ENCODE data around the gene CKAP4.

CKAP4 gene

GRCh38 chr12:106274575-106275121, 26.8 kb upstream of the CKAP4 start:
- DNase-seq (ENCODE audit: low read depth in 2 of 2): no peak

DNA sequence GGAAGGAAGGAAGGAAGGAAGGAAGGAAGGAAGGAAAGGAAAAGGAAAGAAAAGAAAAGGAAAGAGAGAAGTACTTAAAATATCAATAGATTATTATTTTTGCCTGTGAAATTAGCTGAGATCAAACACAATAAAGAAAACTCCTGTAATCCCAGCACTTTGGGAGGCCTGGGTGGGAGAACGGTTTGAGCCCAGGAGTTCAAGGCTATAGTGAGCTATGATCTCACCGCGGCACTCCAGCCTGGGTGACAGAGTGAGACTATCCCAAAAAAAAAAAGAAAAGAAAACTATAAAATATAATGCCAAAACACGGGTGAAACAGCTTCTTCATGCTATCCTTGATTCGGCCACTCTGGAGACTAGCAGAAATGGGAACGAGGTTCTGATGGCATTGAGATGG, 26.2 kb upstream of the CKAP4 start:
- DNase-seq (ENCODE audit: low read depth in 2 of 2): no peak

DNA sequence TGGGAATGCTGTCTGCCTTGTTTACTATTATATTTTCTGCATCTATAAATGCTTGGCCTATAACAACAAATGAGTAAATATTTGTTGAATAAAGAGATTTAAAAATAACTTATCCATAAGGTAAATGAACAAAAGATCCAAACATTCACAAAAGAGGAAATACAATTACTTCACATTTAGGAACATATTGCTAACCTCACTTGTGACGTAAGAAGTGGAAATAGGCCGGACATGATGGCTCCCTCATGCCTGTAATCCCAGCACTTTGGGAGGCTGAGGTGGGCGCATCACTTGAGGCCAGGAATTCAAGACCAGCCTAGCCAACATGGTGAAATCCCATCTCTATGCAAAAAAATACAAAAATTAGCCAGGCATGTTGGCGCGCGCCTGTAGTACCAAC, 25.7 kb upstream of the CKAP4 start:
- no peak for DNase-seq (ENCODE audit: low read depth in 2 of 2)

DNA sequence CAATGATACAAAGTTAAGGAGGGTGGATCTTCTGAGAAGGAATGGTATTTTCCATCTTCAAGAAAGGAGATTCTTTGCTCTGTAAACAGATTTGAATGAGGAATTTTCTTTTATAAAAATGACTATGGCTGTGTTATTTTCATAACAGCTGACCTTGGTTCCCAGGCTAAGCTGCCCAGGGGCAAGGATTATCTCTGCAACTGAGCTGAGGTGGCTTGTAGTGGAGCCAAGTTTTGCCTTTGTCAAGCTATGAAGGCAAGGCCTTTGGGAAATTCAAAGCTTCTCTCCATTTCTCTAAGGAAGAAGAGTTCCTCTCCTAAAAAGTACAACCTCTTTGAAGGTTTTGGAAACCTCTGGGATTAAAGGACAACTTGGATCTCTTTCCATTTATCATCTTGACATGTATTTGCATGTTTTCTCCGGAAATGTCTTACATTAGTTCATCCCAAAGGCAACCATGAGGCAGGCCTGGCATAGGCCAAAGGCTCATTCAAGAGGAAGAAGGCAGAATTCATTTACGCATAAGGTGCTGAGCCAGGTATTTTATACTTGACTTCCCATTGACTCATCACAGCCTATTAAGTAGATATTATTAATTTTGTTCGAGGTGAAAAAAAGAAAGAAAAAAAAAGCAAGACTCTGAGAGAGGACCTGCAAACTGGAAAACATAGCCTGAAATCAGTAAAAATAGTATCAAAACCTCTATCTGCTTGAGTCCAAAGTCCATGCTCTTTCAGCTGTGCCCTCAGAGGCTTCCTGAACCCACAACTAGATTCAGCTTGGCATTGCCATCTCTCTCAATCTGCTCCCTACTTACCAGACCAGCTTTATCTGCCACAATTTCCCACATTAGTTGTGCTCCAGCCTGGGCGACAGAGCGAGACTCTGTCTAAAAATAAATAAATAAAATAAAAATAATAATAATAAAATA, 24.0 kb upstream of the CKAP4 start:
- DNase-seq (ENCODE audit: low read depth in 2 of 2): no peak

DNA sequence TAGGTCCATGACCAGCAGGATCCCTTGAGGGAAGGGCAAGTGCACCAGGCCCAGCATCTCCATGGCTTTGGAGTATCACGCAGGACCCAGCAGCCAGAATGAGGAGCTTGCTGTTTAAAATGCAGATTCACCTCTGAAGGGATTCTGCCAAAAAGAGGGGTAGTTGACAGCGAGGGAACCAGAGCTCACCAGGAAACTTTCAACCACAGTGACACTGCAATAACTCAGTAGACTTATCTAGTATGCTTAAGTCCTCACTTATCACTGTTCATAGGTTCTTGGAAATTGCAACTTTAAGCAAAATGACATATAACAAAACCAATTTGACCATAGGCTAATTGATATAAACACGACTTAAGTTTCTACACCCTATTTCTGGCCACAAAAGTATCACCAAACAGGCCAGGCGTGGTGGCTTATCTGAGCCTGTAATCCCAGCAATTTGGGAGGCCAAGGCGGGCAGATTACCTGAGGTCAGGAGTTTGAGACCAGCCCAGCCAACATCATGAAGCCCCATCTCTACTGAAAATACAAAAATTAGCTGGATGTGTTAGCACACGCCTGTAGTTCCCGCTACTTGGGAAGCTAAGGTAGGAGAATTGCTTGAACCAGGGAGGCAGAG, 21.4 kb upstream of the CKAP4 start:
- no peak for DNase-seq (ENCODE audit: low read depth in 2 of 2)

GRCh38 chr12:106267535-106267934, 19.7 kb upstream of the CKAP4 start:
- no peak for DNase-seq (ENCODE audit: low read depth in 2 of 2)

DNA sequence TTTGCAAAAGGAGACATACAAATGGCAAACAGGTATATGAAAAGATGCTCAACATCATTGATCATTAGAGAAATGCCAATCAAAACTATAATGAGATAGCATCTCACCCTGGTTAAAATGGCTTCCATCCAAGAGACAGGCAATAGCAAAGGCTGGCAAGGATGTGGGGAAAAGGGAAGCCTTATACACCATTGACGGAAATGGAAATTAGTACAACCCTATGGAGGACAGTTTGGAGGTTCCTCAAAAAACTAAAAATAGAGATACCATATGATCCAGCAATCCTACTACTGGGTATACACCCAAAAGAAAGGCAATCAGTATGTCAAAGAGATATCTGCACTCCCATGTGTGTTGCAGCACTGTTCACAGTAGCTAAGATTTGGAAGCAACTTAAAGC, 17.3 kb upstream of the CKAP4 start:
- DNase-seq (ENCODE audit: low read depth in 2 of 2): no peak

- no peak for DNase-seq (ENCODE audit: low read depth in 2 of 2)
These were observed 11.1 kb upstream of the CKAP4 start for GRCh38 chr12:106258935-106259334.

- DNase-seq (ENCODE audit: low read depth in 2 of 2): no peak
These were observed 10.4 kb upstream of the CKAP4 start for GRCh38 chr12:106258226-106258625.

- no peak for DNase-seq (ENCODE audit: low read depth in 2 of 2)
These were observed 8.7 kb upstream of the CKAP4 start for GRCh38 chr12:106256524-106256923.

- no peak for DNase-seq (ENCODE audit: low read depth in 2 of 2)
These were observed 8.1 kb upstream of the CKAP4 start for GRCh38 chr12:106255952-106256351.

GRCh38 chr12:106255493-106255892, 7.7 kb upstream of the CKAP4 start:
- DNase-seq (ENCODE audit: low read depth in 2 of 2): no peak

DNA sequence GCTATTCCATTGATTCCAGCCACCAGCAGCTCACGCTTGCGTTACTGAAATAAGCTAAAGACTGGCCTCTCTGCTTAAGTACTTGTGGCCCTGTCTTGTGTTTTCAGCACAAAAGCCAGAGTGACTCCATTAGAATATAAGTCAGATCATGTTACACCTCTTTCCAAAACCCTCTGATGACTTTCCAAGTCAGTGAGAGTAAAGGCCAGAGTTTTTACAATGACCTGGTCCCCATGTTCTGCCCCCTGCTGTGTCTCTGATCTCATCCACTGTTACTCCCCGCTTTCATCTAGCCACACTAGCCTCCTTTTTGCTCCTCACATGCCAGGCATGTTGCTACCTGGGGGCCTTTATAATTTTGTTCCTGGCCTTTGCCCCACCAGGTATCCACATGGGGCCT, 6.9 kb upstream of the CKAP4 start:
- no peak for DNase-seq (ENCODE audit: low read depth in 2 of 2)

DNA sequence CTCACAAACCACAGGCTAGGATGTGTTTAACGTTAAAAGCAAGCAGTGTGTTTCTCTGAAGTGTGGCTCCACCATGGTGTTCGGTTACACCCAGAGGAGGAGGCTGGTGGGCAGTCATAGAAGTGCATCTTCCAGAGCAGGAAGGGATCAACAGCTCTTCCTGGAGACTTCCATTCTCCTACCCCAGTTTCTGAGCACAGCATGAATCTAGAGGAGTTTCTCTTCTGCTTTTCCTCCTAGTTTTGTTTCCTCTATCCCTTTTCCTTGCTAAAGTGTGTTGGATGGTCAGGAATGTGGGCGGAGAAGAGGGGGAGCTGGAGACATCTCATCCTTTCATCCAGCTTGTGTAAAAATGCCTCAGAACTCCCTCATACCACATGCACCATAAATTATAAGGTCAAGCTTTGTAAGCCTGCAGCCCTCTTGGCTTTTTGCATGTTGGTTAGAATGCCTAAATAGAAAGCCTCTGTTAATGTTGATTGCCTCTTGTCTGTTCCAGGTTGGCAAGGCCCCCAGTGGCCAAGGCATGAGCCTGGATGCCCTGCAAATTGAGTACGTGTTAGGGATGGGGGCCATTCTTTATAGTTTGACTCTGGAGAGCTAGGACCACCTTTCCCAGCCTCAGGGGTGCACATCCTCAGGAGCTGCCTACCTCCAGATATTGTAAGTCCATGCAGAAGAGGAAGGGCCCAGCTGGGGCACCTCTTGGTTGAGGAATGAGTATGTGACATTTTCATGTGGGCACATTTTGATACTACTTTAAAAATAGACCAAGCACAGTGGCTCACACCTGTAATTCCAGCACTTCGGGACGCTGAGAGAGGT, 4.0 kb upstream of the CKAP4 start:
- DNase-seq (ENCODE audit: low read depth in 2 of 2): no peak

DNA sequence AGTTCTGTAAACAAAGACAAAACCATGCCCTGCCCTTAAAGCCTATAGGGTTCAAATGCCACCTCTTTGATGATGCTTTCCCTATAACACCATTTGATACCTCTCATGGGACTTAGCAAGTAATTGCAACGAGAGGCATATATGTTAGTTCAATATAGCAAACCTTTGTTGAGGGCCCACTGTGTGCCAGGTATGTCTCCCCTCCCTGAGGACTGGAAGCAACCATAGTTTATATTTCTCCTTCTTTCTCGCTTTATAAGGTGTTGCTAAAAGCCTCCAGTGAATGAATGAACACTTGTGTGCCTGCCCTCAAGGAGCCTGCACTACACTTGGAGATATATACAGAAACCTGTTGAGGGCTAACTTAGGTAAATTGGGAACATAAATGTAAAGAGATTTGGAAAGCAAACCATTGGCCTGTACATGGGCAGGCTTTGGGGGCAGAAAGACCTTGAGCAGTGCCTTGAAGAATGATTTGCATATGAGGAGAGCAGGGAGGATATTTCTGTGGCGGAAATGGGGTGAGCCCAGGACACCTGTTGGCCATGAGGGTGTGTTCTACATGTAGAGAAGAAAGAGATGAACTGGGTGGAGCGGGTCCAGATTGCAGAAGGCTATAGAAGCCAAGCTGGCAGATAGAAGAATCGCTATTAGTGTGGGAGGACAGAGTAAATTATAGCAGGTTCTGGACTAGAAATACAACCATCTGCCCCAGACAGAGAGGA, 1.8 kb upstream of the CKAP4 start:
- no peak for DNase-seq (ENCODE audit: low read depth in 2 of 2)

DNA sequence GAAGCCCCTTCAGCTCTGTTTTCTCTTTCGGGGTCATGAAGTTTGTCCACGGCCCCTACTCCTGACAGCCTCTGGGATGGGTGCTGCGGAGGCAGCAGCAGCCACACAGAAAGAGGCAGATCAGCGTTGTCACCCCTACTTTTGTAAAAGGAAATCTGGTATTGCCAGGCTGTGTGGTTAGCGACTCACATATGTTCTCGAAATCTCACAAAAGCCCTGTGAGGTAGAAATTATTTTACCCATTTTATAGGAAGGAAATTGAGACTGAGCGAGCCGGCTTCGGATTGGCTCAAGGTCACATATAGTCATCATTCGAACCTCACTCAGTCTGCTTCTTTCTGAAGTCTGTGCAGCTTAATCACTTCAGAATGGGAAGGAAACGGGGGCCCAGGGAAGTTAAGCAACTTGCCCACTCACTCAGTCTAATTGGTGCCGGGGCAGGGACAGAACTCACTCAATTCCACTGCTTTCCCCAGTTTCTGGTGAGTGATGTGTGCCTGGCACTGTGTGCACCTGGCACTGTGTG, 1.1 kb upstream of the CKAP4 start:
- DNase-seq (ENCODE audit: low read depth in 2 of 2): no peak

GRCh38 chr12:106248312-106248845, 559 bp upstream of the CKAP4 start:
- DNase-seq (ENCODE audit: low read depth in 2 of 2): no peak

DNA sequence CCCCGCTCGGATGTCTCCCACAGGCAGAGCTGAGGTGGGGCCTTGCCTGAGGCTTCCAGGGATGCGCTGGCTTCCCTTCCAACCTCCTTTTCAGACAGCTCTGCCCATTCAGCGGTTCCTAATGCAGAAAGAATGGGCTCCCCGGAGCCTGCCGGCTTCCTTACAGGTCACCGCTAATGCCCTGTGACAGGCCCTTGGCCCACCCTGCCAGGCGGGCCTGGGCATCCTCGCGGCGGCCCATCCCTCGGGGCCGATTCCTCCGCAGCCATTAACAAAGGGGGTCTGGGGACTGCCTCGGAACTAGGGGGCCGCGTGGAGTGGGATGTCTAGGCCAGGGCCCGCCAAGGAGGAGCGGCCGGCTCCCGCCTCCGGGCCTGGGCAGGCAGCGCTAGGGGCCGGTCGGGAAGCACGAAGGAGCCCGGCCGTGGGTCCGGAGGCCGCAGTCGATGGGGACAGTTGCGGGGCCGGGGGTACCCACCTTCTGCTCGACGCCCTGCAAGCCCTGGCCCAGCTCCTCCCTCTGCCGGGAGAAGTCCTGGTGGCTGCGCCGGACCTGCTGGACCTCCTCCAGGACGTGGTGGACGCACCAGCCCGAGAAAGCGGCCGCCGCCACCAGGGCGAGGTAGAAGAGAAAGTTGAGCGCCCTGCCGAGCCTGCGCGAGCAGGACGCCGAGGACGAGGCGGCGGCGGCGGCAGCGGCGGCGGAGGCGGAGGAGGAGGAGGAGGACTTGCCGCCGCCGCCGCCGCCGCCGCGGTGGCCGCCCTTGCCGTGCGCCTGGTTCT, 738 bp downstream of the CKAP4 start:
- DNase-seq (ENCODE audit: low read depth in 2 of 2): peak in 1 of 2 donors; percentile 31

GRCh38 chr12:106245767-106246166, 2.1 kb downstream of the CKAP4 start:
- no peak for DNase-seq (ENCODE audit: low read depth in 2 of 2)

GRCh38 chr12:106243620-106244019, 4.2 kb downstream of the CKAP4 start:
- no peak for DNase-seq (ENCODE audit: low read depth in 2 of 2)

Measured in stimulated activated CD4-positive, alpha-beta T cell treated with anti-CD3 and anti-CD28 coated beads, Interleukin-1b, Interleukin-23, amount 100 ng/mL, for 1 hour (primary cell).